Hematopoietic multipotent progenitor cell treated with erythropoietin and hydrocortisone succinate and interleukin-3 and kit ligand, for 6 days (in vitro differentiated cells): ENCODE results near the gene RAPGEFL1.
A peak's percentile ranks its signal among the peaks of the same experiment; 100 is the strongest.
"Not testable (repeated sequence)": the region's sequence is repeated elsewhere in the genome, so short reads cannot be mapped to it uniquely, and the experiment has no call there.

Experiments
- DNase-seq: peaks from one replicate; pipeline ENCODE4 v3.0.0-alpha.2; 2015

RAPGEFL1 gene

GRCh38 chr17:40177275-40177874 is at the start of gene RAPGEFL1:
Gene RAPGEFL1 (plus strand): TSS chr17:40177470. CDS start chr17:40177862, 392 bp downstream.
- peak; percentile 90 for DNase-seq

GRCh38 chr17:40129498-40129897 is 47.8 kb upstream of the RAPGEFL1 start:
- peak; percentile 29 for DNase-seq

GRCh38 chr17:40130352-40131042 is 46.8 kb upstream of the RAPGEFL1 start:
- peak; percentile 76 for DNase-seq

GRCh38 chr17:40134184-40134583 is 43.1 kb upstream of the RAPGEFL1 start:
- no peak for DNase-seq

- no peak for DNase-seq
Measured at GRCh38 chr17:40135817-40136216, 41.5 kb upstream of the RAPGEFL1 start.

- peak; percentile 74 for DNase-seq
Measured at GRCh38 chr17:40139566-40140058, 37.7 kb upstream of the RAPGEFL1 start.

GRCh38 chr17:40143166-40143565 is 34.1 kb upstream of the RAPGEFL1 start:
- not testable (repeated sequence) for DNase-seq

- no peak for DNase-seq
Measured at GRCh38 chr17:40145476-40145875, 31.8 kb upstream of the RAPGEFL1 start.

GRCh38 chr17:40148527-40148926 is 28.7 kb upstream of the RAPGEFL1 start:
- DNase-seq, result no peak

GRCh38 chr17:40150276-40150675 is 27.0 kb upstream of the RAPGEFL1 start:
- DNase-seq, result no peak

GRCh38 chr17:40151414-40151963 is 25.8 kb upstream of the RAPGEFL1 start:
- DNase-seq, result no peak

- no peak for DNase-seq
Measured at GRCh38 chr17:40153603-40154236, 23.6 kb upstream of the RAPGEFL1 start.

GRCh38 chr17:40157973-40158372 is 19.3 kb upstream of the RAPGEFL1 start:
- DNase-seq, result no peak

GRCh38 chr17:40158438-40159013 is 18.7 kb upstream of the RAPGEFL1 start:
- DNase-seq, result peak; percentile 60

GRCh38 chr17:40159456-40159855 is 17.8 kb upstream of the RAPGEFL1 start:
- no peak for DNase-seq

GRCh38 chr17:40167685-40168261 is 9.5 kb upstream of the RAPGEFL1 start:
- no peak for DNase-seq

GRCh38 chr17:40168262-40168832 is 8.9 kb upstream of the RAPGEFL1 start:
- DNase-seq, result peak; percentile 86

GRCh38 chr17:40170325-40170724 is 6.9 kb upstream of the RAPGEFL1 start:
- peak; percentile 70 for DNase-seq

GRCh38 chr17:40171750-40172149 is 5.5 kb upstream of the RAPGEFL1 start:
- no peak for DNase-seq

- DNase-seq, result no peak
Measured at GRCh38 chr17:40173091-40173777, 4.0 kb upstream of the RAPGEFL1 start.

- no peak for DNase-seq
Measured at GRCh38 chr17:40173778-40174135, 3.5 kb upstream of the RAPGEFL1 start.

GRCh38 chr17:40174514-40174913 is 2.8 kb upstream of the RAPGEFL1 start:
- no peak for DNase-seq
